ENCODE results near the gene CLK3. TPM values are rescaled to one million over a fixed set of nuclear protein-coding genes. Genes with fewer than 3 reads are reported as not detected.

Gene CLK3
- total RNA-seq, 1 experiment from 2014 or later, result 56.2 TPM

GRCh38 chr15:74642734-74643664 lies 27.4 kb downstream of the CLK3 start:
- Histone ChIP-seq H3K27ac (ENCODE audit: low read length) (0 out of 2 replicates have a peak overlapping the region, but pooled peaks have one; percentile 20), H2AFZ (ENCODE audit: low read length) (no peak overlapping the region), H3K4me3 (ENCODE audit: low read length) (no peak overlapping the region), H3K36me3 (ENCODE audit: low read depth, low read length) (peaks cover 7% of the 10 kb centered on the region; the same call in 1 of the 2 replicates), H4K20me1 (ENCODE audit: low read length) (0 out of 2 replicates have a peak, but pooled peaks cover 2% of the 10 kb centered on the region), H3K9ac (ENCODE audit: low read length) (no peak overlapping the region), H3K79me2 (ENCODE audit: low read length) (no peaks in the 10 kb centered on the region), H3K9me2 (replicated peaks; ENCODE audit: low read length) (no peaks in the 10 kb centered on the region), H3F3A (ENCODE audit: low read length, unreplicated experiment) (no peaks in the 10 kb centered on the region), H3K4me2 (ENCODE audit: low read length) (no peak overlapping the region), H3K9me3 (ENCODE audit: low read length) (no peaks in the 10 kb centered on the region), H3K27me3 (ENCODE audit: low read length) (no peaks in the 10 kb centered on the region), H3K4me1 (ENCODE audit: insufficient read depth, low read length) (no peaks in the 10 kb centered on the region)
- ChIA-PET CTCF (no interaction called here), POLR2A (ENCODE audit: unreplicated experiment) (no interaction called here)
- intact Hi-C loops (cut with micrococcal nuclease), result no loop called here
- no peak for ATAC-seq
- no TSS peak for BruUV-seq (replicated peaks)
- DNase-seq, result no peak
- no peak for TF ChIP-seq CTCF (conservative IDR thresholded peaks at IDR 0.05; ENCODE audit: low read depth, low read length)
- no peak for TF ChIP-seq EZH2phosphoT487 (IDR thresholded peaks at IDR 0.05; ENCODE audit: borderline replicate concordance, low read length)
- no peak for TF ChIP-seq EZH2 (IDR thresholded peaks at IDR 0.05; ENCODE audit: low read length, unreplicated experiment)

GRCh38 chr15:74643665-74644204 lies 28.1 kb downstream of the CLK3 start:
- TF ChIP-seq CTCF (conservative IDR thresholded peaks at IDR 0.05; ENCODE audit: low read depth, low read length) (no peak), EZH2 (IDR thresholded peaks at IDR 0.05; ENCODE audit: low read length, unreplicated experiment) (no peak), EZH2phosphoT487 (IDR thresholded peaks at IDR 0.05; ENCODE audit: borderline replicate concordance, low read length) (no peak)
- Histone ChIP-seq H3K79me2 (ENCODE audit: low read length) (no peaks in the 10 kb centered on the region), H4K20me1 (ENCODE audit: low read length) (0 out of 2 replicates have a peak, but pooled peaks cover 2% of the 10 kb centered on the region), H3K4me3 (ENCODE audit: low read length) (no peak overlapping the region), H3K4me1 (ENCODE audit: insufficient read depth, low read length) (no peaks in the 10 kb centered on the region), H3K9me2 (replicated peaks; ENCODE audit: low read length) (no peaks in the 10 kb centered on the region), H3K36me3 (ENCODE audit: low read depth, low read length) (peaks cover 7% of the 10 kb centered on the region; the same call in 1 of the 2 replicates), H2AFZ (ENCODE audit: low read length) (no peak overlapping the region), H3K27ac (ENCODE audit: low read length) (no peak overlapping the region), H3K27me3 (ENCODE audit: low read length) (no peaks in the 10 kb centered on the region), H3F3A (ENCODE audit: low read length, unreplicated experiment) (no peaks in the 10 kb centered on the region), H3K9ac (ENCODE audit: low read length) (no peak overlapping the region), H3K4me2 (ENCODE audit: low read length) (no peak overlapping the region), H3K9me3 (ENCODE audit: low read length) (no peaks in the 10 kb centered on the region)
- DNase-seq, result no peak
- POLR2A ChIA-PET (ENCODE audit: unreplicated experiment), result no interaction called here
- ATAC-seq, result no peak
- CTCF ChIA-PET, result no interaction called here
- intact Hi-C loops (cut with micrococcal nuclease), result no loop called here
- no TSS peak for BruUV-seq (replicated peaks)

GRCh38 chr15:74646480-74646879 lies 30.8 kb downstream of the CLK3 start:
- Histone ChIP-seq H4K20me1 (ENCODE audit: low read length) (0 out of 2 replicates have a peak, but pooled peaks cover 2% of the 10 kb centered on the region), H3K79me2 (ENCODE audit: low read length) (no peaks in the 10 kb centered on the region), H3K9me3 (ENCODE audit: low read length) (no peaks in the 10 kb centered on the region), H3K27me3 (ENCODE audit: low read length) (no peaks in the 10 kb centered on the region), H3K4me1 (ENCODE audit: insufficient read depth, low read length) (no peaks in the 10 kb centered on the region), H3K9me2 (replicated peaks; ENCODE audit: low read length) (no peaks in the 10 kb centered on the region), H3K4me3 (ENCODE audit: low read length) (no peak overlapping the region), H3K9ac (ENCODE audit: low read length) (no peak overlapping the region), H3K36me3 (ENCODE audit: low read depth, low read length) (no peaks in the 10 kb centered on the region), H3K27ac (ENCODE audit: low read length) (no peak overlapping the region), H2AFZ (ENCODE audit: low read length) (no peak overlapping the region), H3F3A (ENCODE audit: low read length, unreplicated experiment) (no peaks in the 10 kb centered on the region), H3K4me2 (ENCODE audit: low read length) (no peak overlapping the region)
- CTCF ChIA-PET, result no interaction called here
- intact Hi-C loops (cut with micrococcal nuclease), result no loop called here
- no peak for DNase-seq
- TF ChIP-seq EZH2phosphoT487 (IDR thresholded peaks at IDR 0.05; ENCODE audit: borderline replicate concordance, low read length) (no peak), CTCF (conservative IDR thresholded peaks at IDR 0.05; ENCODE audit: low read depth, low read length) (no peak), EZH2 (IDR thresholded peaks at IDR 0.05; ENCODE audit: low read length, unreplicated experiment) (no peak)
- BruUV-seq (replicated peaks), result no TSS peak
- ATAC-seq, result no peak
- POLR2A ChIA-PET (ENCODE audit: unreplicated experiment), result no interaction called here
